Right atrium auricular region (tissue), 2 donors: ENCODE measurements around the gene ADRA2C. TPM values are rescaled to one million over a fixed set of nuclear protein-coding genes. Genes with fewer than 3 reads are reported as not detected.

Experiments
- DNase-seq: peaks from one replicate; pipeline ENCODE4 v3.0.0-alpha.2; 2019; ENCODE audit warnings: low spot score
- H3K27ac ChIP-seq, 2 donors: fragments of 200-600 bp; sonication (generic); 1 replicate in 1 of 2; 2 replicates in 1 of 2; pipeline ENCODE4 v1.5.1; 2016 to 2019
- H3K27me3 ChIP-seq, 2 donors: fragments of 200-600 bp; sonication (generic); one replicate each; pipeline versions ENCODE4 v1.5.1 to v1.6.0; 2017 to 2019
- H3K36me3 ChIP-seq: fragments of 200-600 bp; sonication (generic); one replicate; pipeline ENCODE4 v1.5.1; 2016
- H3K4me1 ChIP-seq, 2 donors: fragments of 200-600 bp; sonication (generic); one replicate each; pipeline versions ENCODE4 v1.5.1 to v1.6.0; 2017 to 2019
- H3K4me3 ChIP-seq, 2 donors: fragments of 200-600 bp; sonication (generic); 1 replicate in 1 of 2; 2 replicates in 1 of 2; pipeline ENCODE4 v1.5.1; 2017 to 2019; ENCODE audit warnings: mild to moderate bottlenecking in 1 of 2, moderate library complexity in 1 of 2
- H3K9me3 ChIP-seq, 2 donors: fragments of 200-600 bp; sonication (generic); one replicate each; pipeline ENCODE4 v1.5.1; 2019
- total RNA-seq, 2 donors: library from RNA; depleted of rRNA; stranded (reverse); fragments of >200 nt; gene quantifications; one replicate each; pipeline ENCODE4 v1.1.0, GENCODE V29; 2016
- TF ChIP-seq, protein P1 (sequence below), 2 donors: fragments of 200-600 bp; sonication (generic); IDR thresholded peaks; one replicate each; pipeline ENCODE4 v1.5.1; 2019; ENCODE audit warnings: antibody characterized with exemption in 2 of 2

Gene ADRA2C
- total RNA-seq, 2 donors from 2014 or later: 2.6 to 3.1 TPM

GRCh38 chr4:3753726-3754412 is 12.3 kb upstream of the ADRA2C start:
- peak overlapping the region; percentile 8 to 11 for H3K27ac ChIP-seq
- TF ChIP-seq, protein P1, sequence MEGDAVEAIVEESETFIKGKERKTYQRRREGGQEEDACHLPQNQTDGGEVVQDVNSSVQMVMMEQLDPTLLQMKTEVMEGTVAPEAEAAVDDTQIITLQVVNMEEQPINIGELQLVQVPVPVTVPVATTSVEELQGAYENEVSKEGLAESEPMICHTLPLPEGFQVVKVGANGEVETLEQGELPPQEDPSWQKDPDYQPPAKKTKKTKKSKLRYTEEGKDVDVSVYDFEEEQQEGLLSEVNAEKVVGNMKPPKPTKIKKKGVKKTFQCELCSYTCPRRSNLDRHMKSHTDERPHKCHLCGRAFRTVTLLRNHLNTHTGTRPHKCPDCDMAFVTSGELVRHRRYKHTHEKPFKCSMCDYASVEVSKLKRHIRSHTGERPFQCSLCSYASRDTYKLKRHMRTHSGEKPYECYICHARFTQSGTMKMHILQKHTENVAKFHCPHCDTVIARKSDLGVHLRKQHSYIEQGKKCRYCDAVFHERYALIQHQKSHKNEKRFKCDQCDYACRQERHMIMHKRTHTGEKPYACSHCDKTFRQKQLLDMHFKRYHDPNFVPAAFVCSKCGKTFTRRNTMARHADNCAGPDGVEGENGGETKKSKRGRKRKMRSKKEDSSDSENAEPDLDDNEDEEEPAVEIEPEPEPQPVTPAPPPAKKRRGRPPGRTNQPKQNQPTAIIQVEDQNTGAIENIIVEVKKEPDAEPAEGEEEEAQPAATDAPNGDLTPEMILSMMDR (IDR thresholded peaks at IDR 0.05): no peak
- DNase-seq: no peak
- H3K4me1 ChIP-seq: no peaks in the 10 kb centered on the region
- H3K4me3 ChIP-seq: no peak overlapping the region
- H3K27me3 ChIP-seq: no peaks in the 10 kb centered on the region
- no peaks in the 10 kb centered on the region for H3K36me3 ChIP-seq
- H3K9me3 ChIP-seq: no peaks in the 10 kb centered on the region

DNA sequence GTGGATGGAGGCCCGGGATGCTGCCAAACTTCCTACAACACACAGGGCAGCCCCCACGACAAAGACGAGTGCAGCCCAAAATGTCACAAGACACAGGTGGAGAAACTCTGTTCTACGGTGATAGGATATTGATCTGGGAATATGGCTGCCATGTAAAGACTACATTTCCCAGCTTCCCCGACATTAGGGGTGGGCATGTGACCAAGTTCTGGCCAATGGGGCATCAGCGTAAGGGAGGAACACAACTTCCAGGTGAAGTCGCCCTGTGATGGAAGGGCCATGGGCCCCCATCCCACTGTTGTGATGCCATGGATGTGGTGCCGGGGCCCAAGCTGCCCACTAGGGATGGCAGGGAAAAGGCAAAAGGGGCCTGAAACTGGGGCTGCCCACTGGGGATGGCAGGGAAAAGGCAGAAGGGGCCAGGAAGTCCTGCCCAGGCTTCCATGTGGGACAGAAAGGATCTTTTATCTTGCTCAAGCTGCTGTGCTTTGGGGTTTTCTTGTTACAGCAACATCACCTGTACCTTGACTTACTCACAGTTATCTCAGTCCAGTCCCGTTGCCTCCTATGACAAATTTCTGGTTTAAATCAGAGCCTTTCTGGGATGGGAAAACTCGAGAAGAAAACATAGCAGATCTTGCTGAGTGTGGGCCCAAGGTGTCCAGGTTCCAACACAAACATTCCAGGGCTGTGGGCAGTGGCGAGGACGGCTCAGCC is 9.7 kb upstream of the ADRA2C start:
- no peak for DNase-seq
- H3K27me3 ChIP-seq: no peaks in the 10 kb centered on the region
- no peaks in the 10 kb centered on the region for H3K4me1 ChIP-seq
- H3K4me3 ChIP-seq: no peak overlapping the region
- TF ChIP-seq, protein P1 (IDR thresholded peaks at IDR 0.05): no peak
- H3K36me3 ChIP-seq: no peaks in the 10 kb centered on the region
- no peaks in the 10 kb centered on the region for H3K9me3 ChIP-seq
- no peak overlapping the region for H3K27ac ChIP-seq

DNA sequence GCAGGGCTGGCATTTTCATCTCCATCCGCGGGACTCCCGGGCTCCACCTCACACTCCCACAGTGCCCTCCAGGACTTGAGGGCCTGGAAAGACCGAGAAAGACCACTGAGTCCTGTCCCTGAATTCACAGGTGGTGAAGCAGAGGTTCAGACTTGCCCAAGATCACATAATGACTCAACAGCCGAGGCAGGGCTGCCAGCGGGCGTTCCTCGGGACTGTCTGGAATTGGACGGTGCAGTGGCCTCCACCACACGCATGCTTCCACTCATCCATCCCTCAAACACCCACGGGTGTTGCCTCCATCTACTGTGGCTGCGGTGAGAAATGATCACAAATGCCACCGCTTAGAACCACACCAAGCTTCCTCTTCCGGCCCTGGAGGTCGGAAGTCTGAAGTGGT is 6.9 kb upstream of the ADRA2C start:
- Histone ChIP-seq H3K27me3 (no peaks in the 10 kb centered on the region), H3K4me1 (no peaks in the 10 kb centered on the region), H3K36me3 (no peaks in the 10 kb centered on the region), H3K27ac (no peak overlapping the region), H3K9me3 (no peaks in the 10 kb centered on the region), H3K4me3 (no peak overlapping the region)
- TF ChIP-seq, protein P1 (IDR thresholded peaks at IDR 0.05): no peak
- DNase-seq: no peak

DNA sequence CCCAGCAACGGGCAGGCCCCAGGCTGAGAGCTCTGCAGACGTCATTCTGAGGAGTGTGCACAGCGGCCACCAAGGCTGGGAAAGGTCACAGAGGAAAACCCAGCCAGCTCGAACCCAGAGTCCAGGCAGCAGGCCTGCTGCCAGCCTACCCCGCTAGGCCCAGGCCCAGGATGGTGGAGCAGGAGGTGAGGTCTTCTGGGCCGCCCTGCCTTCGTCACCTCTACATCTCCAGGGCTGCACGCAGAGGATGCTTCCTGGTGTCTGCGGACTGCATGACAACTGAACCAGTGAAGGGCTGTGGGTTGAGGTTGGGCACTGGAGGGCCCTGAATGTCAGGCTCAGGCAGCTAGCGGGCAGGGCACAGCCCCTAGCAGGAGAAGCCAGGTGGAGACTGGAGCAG is 5.8 kb upstream of the ADRA2C start:
- H3K36me3 ChIP-seq: no peaks in the 10 kb centered on the region
- H3K9me3 ChIP-seq: no peaks in the 10 kb centered on the region
- no peak overlapping the region for H3K4me3 ChIP-seq
- no peaks in the 10 kb centered on the region for H3K27me3 ChIP-seq
- H3K4me1 ChIP-seq: peaks cover 0 to 4% of the 10 kb centered on the region in 2 donors
- DNase-seq: no peak
- H3K27ac ChIP-seq: no peak overlapping the region
- TF ChIP-seq, protein P1 (IDR thresholded peaks at IDR 0.05): no peak

GRCh38 chr4:3760841-3761240 is 5.3 kb upstream of the ADRA2C start:
- Histone ChIP-seq H3K4me3 (no peak overlapping the region), H3K9me3 (no peaks in the 10 kb centered on the region), H3K4me1 (peaks cover 0 to 6% of the 10 kb centered on the region in 2 donors), H3K27me3 (no peaks in the 10 kb centered on the region), H3K36me3 (no peaks in the 10 kb centered on the region), H3K27ac (no peak overlapping the region)
- no peak for DNase-seq
- TF ChIP-seq, protein P1 (IDR thresholded peaks at IDR 0.05): no peak
